Colonic mucosa (tissue), 4 donors: Measurements from ENCODE around the gene C12orf75. TPM values are rescaled to one million over a fixed set of nuclear protein-coding genes. Genes with fewer than 3 reads are reported as not detected.
"Not testable (repeated sequence)": the region's sequence is repeated elsewhere in the genome, so short reads cannot be mapped to it uniquely, and the experiment has no call there.

ENCODE experiments used
- DNase-seq: peaks from one replicate; pipeline ENCODE4 v3.0.0-alpha.2; 2020
- H3K27ac ChIP-seq: fragments of 200-600 bp; one replicate; pipeline ENCODE4 v1.8.0; 2021
- H3K27me3 ChIP-seq: fragments of 200-600 bp; one replicate; pipeline ENCODE4 v1.8.0; 2021
- H3K36me3 ChIP-seq: fragments of 200-600 bp; one replicate; pipeline ENCODE4 v1.8.0; 2021
- H3K4me1 ChIP-seq: fragments of 200-600 bp; one replicate; pipeline ENCODE4 v1.8.0; 2021; ENCODE audit warnings: mild to moderate bottlenecking
- H3K4me3 ChIP-seq: fragments of 200-600 bp; one replicate; pipeline ENCODE4 v1.8.0; 2021
- H3K9ac ChIP-seq, 2 donors: one replicate each; pipeline ENCODE4 v1.7.0; 2013; ENCODE audit warnings: control low read depth in 2 of 2, low read depth in 2 of 2, low read length in 2 of 2
- H3K9me3 ChIP-seq: fragments of 200-600 bp; one replicate; pipeline ENCODE4 v1.8.0; 2021
- intact Hi-C: fragments of 100-400 bp; cut with DNase I; formaldehyde crosslinking; loops from one replicate; pipeline ENCODE4 v1.14.1; 2022
- total RNA-seq, 2 donors: library from RNA; stranded (reverse); fragmentation: NEBNext Ultra II Directional in 1 of 2; extraction: Animal tissue kit (Norgen Biotek cat#: 25700) in 1 of 2; gene quantifications; one replicate each; pipeline ENCODE4 v1.2.1, GENCODE V29; 2021
- TF ChIP-seq, protein P1 (sequence below): fragments of 200-600 bp; IDR thresholded peaks from one replicate; pipeline ENCODE4 v1.8.0; 2022; ENCODE audit warnings: antibody characterized with exemption, mild to moderate bottlenecking
- donor health status: healthy.
- donor health status: DM: no; HTN: no; CAD: no.
- donor health status: DM: no; HTN: no; CAD: no.

Gene C12orf75
- total RNA-seq, 2 donors from 2014 or later: 77.9 to 109 TPM

DNA sequence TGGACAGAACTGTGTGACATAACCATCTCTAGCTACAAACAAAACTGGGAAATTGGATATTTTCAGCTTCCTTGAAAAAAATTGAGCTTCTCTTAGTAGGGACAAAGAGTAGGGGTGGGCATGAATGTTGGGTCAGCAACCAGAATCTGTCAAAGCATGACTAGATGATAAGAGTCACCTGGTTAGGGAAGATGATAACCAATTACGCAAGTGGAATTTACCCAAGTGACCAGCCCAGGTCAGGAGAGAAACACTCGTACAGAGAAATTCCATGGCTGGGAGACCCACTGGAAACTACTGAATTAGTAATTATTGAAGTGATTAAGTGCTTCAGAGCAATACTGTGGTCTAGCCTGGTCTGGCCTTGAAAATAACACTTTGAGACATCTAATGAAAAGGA lies 36.3 kb upstream of the C12orf75 start:
- TF ChIP-seq, protein P1, sequence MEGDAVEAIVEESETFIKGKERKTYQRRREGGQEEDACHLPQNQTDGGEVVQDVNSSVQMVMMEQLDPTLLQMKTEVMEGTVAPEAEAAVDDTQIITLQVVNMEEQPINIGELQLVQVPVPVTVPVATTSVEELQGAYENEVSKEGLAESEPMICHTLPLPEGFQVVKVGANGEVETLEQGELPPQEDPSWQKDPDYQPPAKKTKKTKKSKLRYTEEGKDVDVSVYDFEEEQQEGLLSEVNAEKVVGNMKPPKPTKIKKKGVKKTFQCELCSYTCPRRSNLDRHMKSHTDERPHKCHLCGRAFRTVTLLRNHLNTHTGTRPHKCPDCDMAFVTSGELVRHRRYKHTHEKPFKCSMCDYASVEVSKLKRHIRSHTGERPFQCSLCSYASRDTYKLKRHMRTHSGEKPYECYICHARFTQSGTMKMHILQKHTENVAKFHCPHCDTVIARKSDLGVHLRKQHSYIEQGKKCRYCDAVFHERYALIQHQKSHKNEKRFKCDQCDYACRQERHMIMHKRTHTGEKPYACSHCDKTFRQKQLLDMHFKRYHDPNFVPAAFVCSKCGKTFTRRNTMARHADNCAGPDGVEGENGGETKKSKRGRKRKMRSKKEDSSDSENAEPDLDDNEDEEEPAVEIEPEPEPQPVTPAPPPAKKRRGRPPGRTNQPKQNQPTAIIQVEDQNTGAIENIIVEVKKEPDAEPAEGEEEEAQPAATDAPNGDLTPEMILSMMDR: no peak
- DNase-seq: no peak
- no peaks in the 10 kb centered on the region for H3K36me3 ChIP-seq
- no peak overlapping the region for H3K27ac ChIP-seq
- no peaks in the 10 kb centered on the region for H3K27me3 ChIP-seq
- H3K9ac ChIP-seq: no peak overlapping the region
- no peaks in the 10 kb centered on the region for H3K9me3 ChIP-seq
- intact Hi-C loops: no loop called here
- H3K4me3 ChIP-seq: no peak overlapping the region
- no peaks in the 10 kb centered on the region for H3K4me1 ChIP-seq

- no peaks in the 10 kb centered on the region for H3K27me3 ChIP-seq
- TF ChIP-seq, protein P1: no peak
- no peak for DNase-seq
- H3K9ac ChIP-seq: no peak overlapping the region
- no peaks in the 10 kb centered on the region for H3K36me3 ChIP-seq
- H3K9me3 ChIP-seq: no peaks in the 10 kb centered on the region
- no peak overlapping the region for H3K4me3 ChIP-seq
- no peaks in the 10 kb centered on the region for H3K4me1 ChIP-seq
- intact Hi-C loops: no loop called here
- no peak overlapping the region for H3K27ac ChIP-seq
These were observed 35.5 kb upstream of the C12orf75 start for GRCh38 chr12:105294886-105295479.

- no peak for DNase-seq
- Histone ChIP-seq H3K27ac (no peak overlapping the region), H3K4me3 (no peak overlapping the region), H3K4me1 (no peaks in the 10 kb centered on the region), H3K36me3 (no peaks in the 10 kb centered on the region), H3K27me3 (no peaks in the 10 kb centered on the region), H3K9ac (no peak overlapping the region), H3K9me3 (no peaks in the 10 kb centered on the region)
- intact Hi-C loops: no loop called here
- TF ChIP-seq, protein P1: no peak
These were observed 34.1 kb upstream of the C12orf75 start for GRCh38 chr12:105296116-105297089.

DNA sequence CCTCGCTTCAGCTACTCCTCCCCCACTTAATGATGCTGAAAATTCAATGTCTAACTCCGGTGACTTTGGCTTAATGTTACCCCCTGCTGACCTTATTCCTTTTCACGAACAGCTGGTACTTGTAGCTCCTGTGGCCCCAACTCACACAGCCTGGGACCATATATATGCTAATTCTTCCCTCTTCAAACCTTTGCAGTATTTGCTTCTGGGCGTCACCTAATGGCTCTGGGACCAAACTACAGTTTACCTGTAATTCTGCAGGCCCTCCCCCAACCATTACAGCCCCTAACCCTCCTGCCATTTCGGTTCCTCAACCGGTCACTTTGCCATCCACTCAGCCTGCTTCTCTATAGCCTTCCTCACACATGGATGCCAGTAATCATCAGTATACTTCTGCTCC lies 29.6 kb upstream of the C12orf75 start:
- Histone ChIP-seq H3K9me3 (no peaks in the 10 kb centered on the region), H3K36me3 (no peaks in the 10 kb centered on the region), H3K4me1 (no peaks in the 10 kb centered on the region), H3K27ac (no peak overlapping the region), H3K9ac (no peak overlapping the region), H3K4me3 (no peak overlapping the region), H3K27me3 (no peaks in the 10 kb centered on the region)
- TF ChIP-seq, protein P1: no peak
- intact Hi-C loops: no loop called here
- DNase-seq: no peak

- TF ChIP-seq, protein P1: no peak
These were observed 28.8 kb upstream of the C12orf75 start for GRCh38 chr12:105301696-105302095.

GRCh38 chr12:105302986-105303385 lies 27.5 kb upstream of the C12orf75 start:
- H3K27ac ChIP-seq, H3K4me1 ChIP-seq, intact Hi-C loops, H3K9ac ChIP-seq, H3K4me3 ChIP-seq, H3K36me3 ChIP-seq, DNase-seq, H3K27me3 ChIP-seq, H3K9me3 ChIP-seq: not testable (repeated sequence)

More at GRCh38 chr12:105301696-105302095, 28.8 kb upstream of the C12orf75 start:
- Histone ChIP-seq H3K4me1 (no peaks in the 10 kb centered on the region), H3K4me3 (no peak overlapping the region), H3K9me3 (no peaks in the 10 kb centered on the region), H3K36me3 (no peaks in the 10 kb centered on the region), H3K27ac (no peak overlapping the region), H3K27me3 (no peaks in the 10 kb centered on the region), H3K9ac (no peak overlapping the region)
- intact Hi-C loops: no loop called here
- peak; percentile 46 for DNase-seq

DNA sequence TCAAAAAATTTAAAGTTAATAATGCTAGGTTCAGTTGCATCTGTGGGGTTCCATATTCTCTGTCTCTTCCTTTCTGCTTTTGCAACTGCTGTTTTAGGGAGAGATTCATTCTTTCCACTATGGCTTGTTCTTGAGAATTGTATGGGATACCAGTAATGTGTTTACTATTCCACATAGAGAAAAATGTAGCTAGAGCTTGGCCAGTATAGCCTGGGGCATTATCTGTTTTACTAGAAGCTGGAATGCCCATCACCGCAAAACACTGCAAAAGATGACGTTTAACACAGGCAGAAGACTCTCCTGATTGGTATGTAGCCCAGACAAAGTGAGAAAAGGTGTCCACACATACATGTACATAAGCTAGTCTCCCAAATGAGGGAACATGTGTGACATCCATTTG lies 25.9 kb upstream of the C12orf75 start:
- H3K4me1 ChIP-seq, H3K9me3 ChIP-seq, H3K9ac ChIP-seq, H3K27me3 ChIP-seq, DNase-seq, H3K36me3 ChIP-seq, H3K27ac ChIP-seq, intact Hi-C loops, H3K4me3 ChIP-seq: not testable (repeated sequence)

- H3K9me3 ChIP-seq, H3K36me3 ChIP-seq, DNase-seq, H3K9ac ChIP-seq, intact Hi-C loops, H3K27me3 ChIP-seq, H3K4me1 ChIP-seq, H3K4me3 ChIP-seq, H3K27ac ChIP-seq: not testable (repeated sequence)
These were observed 22.7 kb upstream of the C12orf75 start for GRCh38 chr12:105307601-105308314.
